ENCODE data around the gene TIAM2.

Gene TIAM2

DNA sequence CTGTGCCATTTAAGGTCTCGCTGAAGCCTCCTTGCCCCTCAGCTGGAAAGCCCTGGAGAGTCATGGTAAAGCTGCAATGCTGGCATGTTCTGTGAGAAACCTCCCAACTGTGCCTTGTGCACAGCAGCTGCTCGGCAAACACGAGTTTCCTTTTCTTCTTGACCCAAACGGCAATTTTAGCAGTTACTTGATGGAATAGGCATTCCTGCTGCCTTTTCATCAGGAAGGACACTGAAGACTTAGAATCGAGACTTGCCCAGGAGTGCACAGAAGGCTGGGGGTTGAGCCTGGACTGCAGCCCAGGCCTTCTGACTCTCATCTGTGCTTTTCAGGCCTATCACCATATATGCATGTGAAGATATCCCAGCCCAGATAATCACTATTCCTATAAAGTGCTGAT, 240.0 kb downstream of the TIAM2 start:
- Histone ChIP-seq H3K9me3 (ENCODE audit: low read length) (no peaks in the 10 kb centered on the region; the same call in 1 of the 2 replicates), H4K20me1 (ENCODE audit: insufficient read depth, low read length) (no peaks in the 10 kb centered on the region), H3K79me2 (ENCODE audit: insufficient read depth, low read length) (no peaks in the 10 kb centered on the region), H3F3A (ENCODE audit: insufficient read depth, low read length) (no peaks in the 10 kb centered on the region), H3K4me1 (ENCODE audit: insufficient read depth, low read length, severe bottlenecking) (no peaks in the 10 kb centered on the region), H3K36me3 (ENCODE audit: insufficient read depth, low read length) (no peaks in the 10 kb centered on the region), H3K9ac (ENCODE audit: low read length) (no peak overlapping the region), H3K4me2 (ENCODE audit: low read length) (no peak overlapping the region), H3K9me2 (ENCODE audit: low read depth, low read length) (no peaks in the 10 kb centered on the region), H3K27ac (ENCODE audit: low read depth, low read length, poor library complexity, severe bottlenecking) (no peak overlapping the region), H2AFZ (ENCODE audit: low read length) (no peak overlapping the region), H3K27me3 (ENCODE audit: insufficient read depth, low read length) (no peaks in the 10 kb centered on the region), H3K4me3 (ENCODE audit: low read depth, low read length, poor library complexity, severe bottlenecking) (no peak overlapping the region)
- TF ChIP-seq, protein P1, sequence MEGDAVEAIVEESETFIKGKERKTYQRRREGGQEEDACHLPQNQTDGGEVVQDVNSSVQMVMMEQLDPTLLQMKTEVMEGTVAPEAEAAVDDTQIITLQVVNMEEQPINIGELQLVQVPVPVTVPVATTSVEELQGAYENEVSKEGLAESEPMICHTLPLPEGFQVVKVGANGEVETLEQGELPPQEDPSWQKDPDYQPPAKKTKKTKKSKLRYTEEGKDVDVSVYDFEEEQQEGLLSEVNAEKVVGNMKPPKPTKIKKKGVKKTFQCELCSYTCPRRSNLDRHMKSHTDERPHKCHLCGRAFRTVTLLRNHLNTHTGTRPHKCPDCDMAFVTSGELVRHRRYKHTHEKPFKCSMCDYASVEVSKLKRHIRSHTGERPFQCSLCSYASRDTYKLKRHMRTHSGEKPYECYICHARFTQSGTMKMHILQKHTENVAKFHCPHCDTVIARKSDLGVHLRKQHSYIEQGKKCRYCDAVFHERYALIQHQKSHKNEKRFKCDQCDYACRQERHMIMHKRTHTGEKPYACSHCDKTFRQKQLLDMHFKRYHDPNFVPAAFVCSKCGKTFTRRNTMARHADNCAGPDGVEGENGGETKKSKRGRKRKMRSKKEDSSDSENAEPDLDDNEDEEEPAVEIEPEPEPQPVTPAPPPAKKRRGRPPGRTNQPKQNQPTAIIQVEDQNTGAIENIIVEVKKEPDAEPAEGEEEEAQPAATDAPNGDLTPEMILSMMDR (IDR thresholded peaks at IDR 0.05; ENCODE audit: low read length) = no peak

DNA sequence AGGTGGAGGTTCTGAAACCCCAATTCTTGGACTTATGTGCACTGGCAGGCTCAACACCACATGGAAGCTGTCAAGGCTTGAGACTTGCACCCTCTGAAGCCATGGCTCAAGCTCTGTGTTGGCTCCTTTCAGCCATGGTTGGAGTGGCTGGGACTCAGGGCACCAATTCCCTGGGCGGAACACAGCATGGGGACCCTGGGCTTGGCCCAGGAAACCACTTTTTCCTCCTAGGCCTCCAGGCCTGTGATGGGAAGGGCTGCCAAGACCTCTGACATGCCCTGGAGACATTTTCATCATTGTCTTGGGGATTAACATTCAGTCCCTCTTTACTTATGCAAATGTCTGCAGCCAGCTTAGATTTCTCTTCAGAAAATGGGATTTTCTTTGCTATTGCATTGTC, 242.5 kb downstream of the TIAM2 start:
- TF ChIP-seq, protein P1 (IDR thresholded peaks at IDR 0.05; ENCODE audit: low read length) = no peak
- TF ChIP-seq EZH2 (IDR thresholded peaks at IDR 0.05; ENCODE audit: borderline replicate concordance, low read length) = no peak
- H3K36me3 ChIP-seq (ENCODE audit: insufficient read depth, low read length) = no peaks in the 10 kb centered on the region

DNA sequence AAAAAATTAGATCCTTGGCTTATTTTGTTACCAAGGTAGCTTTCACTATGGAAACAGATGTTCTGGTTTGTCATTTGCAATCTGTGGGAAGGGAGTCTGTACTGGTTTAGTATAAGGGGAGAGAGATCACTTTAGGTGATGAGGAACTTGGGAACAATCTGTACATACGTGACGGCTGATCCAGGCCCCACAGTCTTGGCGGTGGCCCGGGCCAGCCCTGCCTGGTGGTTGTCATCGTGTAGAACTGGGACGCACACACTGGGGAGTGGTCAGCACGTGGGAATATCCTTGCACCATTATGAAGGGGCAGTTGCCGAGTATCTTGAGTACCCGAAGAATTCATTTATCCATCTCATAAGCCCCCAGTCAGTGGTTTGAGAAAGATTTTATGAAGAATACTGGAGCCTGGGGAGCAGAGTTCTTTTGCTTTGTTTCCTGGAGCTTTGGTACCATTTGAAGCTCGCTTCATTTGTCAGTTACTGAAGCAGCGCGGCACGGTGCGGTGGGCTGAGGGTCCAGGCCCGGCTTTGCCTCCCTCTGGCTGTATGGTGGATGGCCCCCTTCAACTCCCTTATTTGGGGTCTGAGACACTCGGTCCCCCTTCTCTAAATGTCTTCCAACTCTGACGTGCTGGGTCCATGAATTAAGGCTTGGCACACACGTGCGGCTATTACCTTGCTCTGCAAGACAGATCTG, 245.9 kb downstream of the TIAM2 start:
- Histone ChIP-seq H3K9me3 (ENCODE audit: low read length) (no peaks in the 10 kb centered on the region), H3K27me3 (ENCODE audit: insufficient read depth, low read length) (no peaks in the 10 kb centered on the region), H3K9me2 (ENCODE audit: low read depth, low read length) (no peaks in the 10 kb centered on the region), H3K9ac (ENCODE audit: low read length) (no peak overlapping the region), H3F3A (ENCODE audit: insufficient read depth, low read length) (no peaks in the 10 kb centered on the region), H3K4me3 (ENCODE audit: low read depth, low read length, poor library complexity, severe bottlenecking) (no peak overlapping the region), H3K27ac (ENCODE audit: low read depth, low read length, poor library complexity, severe bottlenecking) (no peak overlapping the region), H3K4me2 (ENCODE audit: low read length) (no peak overlapping the region), H4K20me1 (ENCODE audit: insufficient read depth, low read length) (no peaks in the 10 kb centered on the region), H3K79me2 (ENCODE audit: insufficient read depth, low read length) (no peaks in the 10 kb centered on the region), H2AFZ (ENCODE audit: low read length) (no peak overlapping the region), H3K4me1 (ENCODE audit: insufficient read depth, low read length, severe bottlenecking) (no peaks in the 10 kb centered on the region), H3K36me3 (ENCODE audit: insufficient read depth, low read length) (no peaks in the 10 kb centered on the region)
- no peak for TF ChIP-seq EZH2 (IDR thresholded peaks at IDR 0.05; ENCODE audit: borderline replicate concordance, low read length)
- TF ChIP-seq, protein P1 (IDR thresholded peaks at IDR 0.05; ENCODE audit: low read length) = no peak

More for the DNA sequence above, 242.5 kb downstream of the TIAM2 start:
- Histone ChIP-seq H3K9me3 (ENCODE audit: low read length) (no peaks in the 10 kb centered on the region), H4K20me1 (ENCODE audit: insufficient read depth, low read length) (no peaks in the 10 kb centered on the region), H3F3A (ENCODE audit: insufficient read depth, low read length) (no peaks in the 10 kb centered on the region), H3K27ac (ENCODE audit: low read depth, low read length, poor library complexity, severe bottlenecking) (no peak overlapping the region), H3K9me2 (ENCODE audit: low read depth, low read length) (no peaks in the 10 kb centered on the region), H3K4me2 (ENCODE audit: low read length) (no peak overlapping the region), H3K4me3 (ENCODE audit: low read depth, low read length, poor library complexity, severe bottlenecking) (no peak overlapping the region), H3K4me1 (ENCODE audit: insufficient read depth, low read length, severe bottlenecking) (no peaks in the 10 kb centered on the region), H3K79me2 (ENCODE audit: insufficient read depth, low read length) (no peaks in the 10 kb centered on the region), H3K9ac (ENCODE audit: low read length) (no peak overlapping the region), H2AFZ (ENCODE audit: low read length) (no peak overlapping the region), H3K27me3 (ENCODE audit: insufficient read depth, low read length) (no peaks in the 10 kb centered on the region)

Data from OCI-LY1 (cell line).